H9 (cell line): ENCODE results near the gene CDC16. TPM values are rescaled to one million over a fixed set of nuclear protein-coding genes. Genes with fewer than 3 reads are reported as not detected.

Experiments used
- DNase-seq: peaks from one replicate; pipeline ENCODE4 v3.0.0-alpha.2; 2017
- H2AFZ ChIP-seq: one replicate; pipeline ENCODE4 v1.6.1; 2013; ENCODE audit warnings: mild to moderate bottlenecking, low read length, control low read depth, moderate library complexity
- H2AK5ac ChIP-seq: 2 replicates; pipeline ENCODE4 v1.6.1; 2013; ENCODE audit warnings: low read length, control low read depth, mixed read lengths; ENCODE audit not compliant: insufficient read length
- H2BK120ac ChIP-seq: one replicate; pipeline ENCODE4 v1.6.1; 2013; ENCODE audit warnings: low read depth, mild to moderate bottlenecking, low read length, control low read depth, inconsistent platforms; ENCODE audit not compliant: poor library complexity, severe bottlenecking
- H2BK12ac ChIP-seq: 2 replicates; pipeline ENCODE4 v1.6.1; 2013; ENCODE audit warnings: low read length, control low read depth, mixed read lengths, low read depth; ENCODE audit not compliant: insufficient read length
- H2BK15ac ChIP-seq: 2 replicates; pipeline ENCODE4 v1.6.1; 2013; ENCODE audit warnings: low read depth, low read length, control low read depth
- H2BK20ac ChIP-seq: one replicate; pipeline ENCODE4 v1.6.1; 2013; ENCODE audit warnings: low read depth, mild to moderate bottlenecking, low read length, control low read depth, inconsistent platforms; ENCODE audit not compliant: poor library complexity, severe bottlenecking
- H2BK5ac ChIP-seq: 2 replicates; pipeline ENCODE4 v1.6.1; 2013; ENCODE audit warnings: low read length, control low read depth, mixed read lengths; ENCODE audit not compliant: insufficient read length
- H3K14ac ChIP-seq: 2 replicates; pipeline ENCODE4 v1.6.1; 2013; ENCODE audit warnings: low read length, control low read depth; ENCODE audit not compliant: insufficient read depth
- H3K18ac ChIP-seq: 2 replicates; pipeline ENCODE4 v1.6.1; 2013; ENCODE audit warnings: low read depth, mild to moderate bottlenecking, mixed read lengths, low read length, control low read depth; ENCODE audit not compliant: insufficient read length
- H3K23ac ChIP-seq: 2 replicates; pipeline ENCODE4 v1.6.1; 2013; ENCODE audit warnings: low read length, control low read depth, mixed read lengths, low read depth; ENCODE audit not compliant: insufficient read length
- H3K23me2 ChIP-seq: 2 replicates; pipeline ENCODE4 v1.6.1; 2013; ENCODE audit warnings: low read depth, mild to moderate bottlenecking, mixed read lengths, low read length, control low read depth; ENCODE audit not compliant: insufficient read length, poor library complexity, severe bottlenecking
- H3K27ac ChIP-seq: 2 replicates; pipeline ENCODE4 v1.5.1; 2013; ENCODE audit warnings: low read length, control low read depth, mixed read lengths, low read depth; ENCODE audit not compliant: insufficient read length
- H3K27me3 ChIP-seq: 2 replicates; pipeline ENCODE4 v1.6.1; 2013; ENCODE audit warnings: low read length, control low read depth, inconsistent platforms; ENCODE audit not compliant: insufficient read depth
- H3K4ac ChIP-seq: 2 replicates; pipeline ENCODE4 v1.6.1; 2013; ENCODE audit warnings: low read depth, mild to moderate bottlenecking, control low read depth, inconsistent platforms, low read length, moderate library complexity
- H3K4me1 ChIP-seq: 2 replicates; pipeline ENCODE4 v1.6.1; 2013; ENCODE audit warnings: low read length, control low read depth, inconsistent platforms; ENCODE audit not compliant: insufficient read depth
- H3K4me2 ChIP-seq: 2 replicates; pipeline ENCODE4 v1.6.1; 2013; ENCODE audit warnings: low read length, control low read depth, mixed read lengths; ENCODE audit not compliant: insufficient read length, insufficient read depth
- H3K56ac ChIP-seq: 2 replicates; pipeline ENCODE4 v1.6.1; 2013; ENCODE audit warnings: low read depth, mild to moderate bottlenecking, mixed read lengths, low read length, control low read depth; ENCODE audit not compliant: insufficient read length
- H3K79me1 ChIP-seq: 2 replicates; pipeline ENCODE4 v1.6.1; 2013; ENCODE audit warnings: low read depth, mild to moderate bottlenecking, moderate library complexity, low read length, control low read depth, inconsistent platforms; ENCODE audit not compliant: insufficient read depth, poor library complexity, severe bottlenecking
- H3K79me2 ChIP-seq: 2 replicates; pipeline ENCODE4 v1.6.1; 2013; ENCODE audit warnings: low read length, control low read depth, inconsistent platforms; ENCODE audit not compliant: insufficient read depth
- H3K9ac ChIP-seq: 2 replicates; pipeline ENCODE4 v1.6.1; 2013; ENCODE audit warnings: low read length, control low read depth, mixed read lengths; ENCODE audit not compliant: insufficient read length; ENCODE audit errors: extremely low read depth
- H3K9me3 ChIP-seq: one replicate; pipeline ENCODE4 v1.6.1; 2013; ENCODE audit warnings: low read depth, low read length, inconsistent platforms; ENCODE audit not compliant: control insufficient read depth
- H3T11ph ChIP-seq: one replicate; pipeline ENCODE4 v1.6.1; 2013; ENCODE audit warnings: mild to moderate bottlenecking, low read length, control low read depth, inconsistent platforms
- H4K20me1 ChIP-seq: one replicate; pipeline ENCODE4 v1.6.1; 2013; ENCODE audit not compliant: control insufficient read depth, insufficient read length, insufficient read depth
- H4K5ac ChIP-seq: 2 replicates; pipeline ENCODE4 v1.6.1; 2013; ENCODE audit warnings: low read depth, mild to moderate bottlenecking, mixed read lengths, low read length, control low read depth; ENCODE audit not compliant: insufficient read length
- H4K8ac ChIP-seq: replicated peaks from 2 replicates; pipeline ENCODE4 v1.6.1; 2013; ENCODE audit warnings: low read length, control low read depth, mixed read lengths, low read depth; ENCODE audit not compliant: insufficient read length
- H4K91ac ChIP-seq: 2 replicates; pipeline ENCODE4 v1.6.1; 2013; ENCODE audit warnings: low read depth, mild to moderate bottlenecking, moderate library complexity, mixed read lengths, low read length, control low read depth; ENCODE audit not compliant: insufficient read length
- H3K27ac Mint-ChIP-seq, 3 experiments: 2 replicates in 2 of 3; 3 replicates in 1 of 3; pipeline ENCODE4 v1.8.0; 2020 to 2021; ENCODE audit warnings: mixed read lengths in 3 of 3, mild to moderate bottlenecking in 1 of 3, moderate library complexity in 1 of 3
- H3K27me3 Mint-ChIP-seq: 2 replicates; pipeline ENCODE4 v1.8.0; 2021; ENCODE audit warnings: low read depth, mild to moderate bottlenecking, moderate library complexity, mixed read lengths
- H3K36me3 Mint-ChIP-seq, 3 experiments: 2 replicates in 2 of 3; 3 replicates in 1 of 3; pipeline ENCODE4 v1.8.0; 2020 to 2021; ENCODE audit warnings: low read depth in 3 of 3, mixed read lengths in 3 of 3; ENCODE audit not compliant: insufficient read depth in 1 of 3
- H3K4me1 Mint-ChIP-seq, 2 experiments: 2 replicates each; pipeline ENCODE4 v1.8.0; 2020; ENCODE audit warnings: mixed read lengths in 2 of 2
- H3K4me3 Mint-ChIP-seq, 2 experiments: 2 replicates in 1 of 2; 3 replicates in 1 of 2; pipeline ENCODE4 v1.8.0; 2020 to 2021; ENCODE audit warnings: mild to moderate bottlenecking in 2 of 2, mixed read lengths in 2 of 2, moderate library complexity in 1 of 2
- H3K9me3 Mint-ChIP-seq, 2 experiments: 2 replicates in 1 of 2; 3 replicates in 1 of 2; pipeline ENCODE4 v1.8.0; 2020; ENCODE audit warnings: mild to moderate bottlenecking in 2 of 2, mixed read lengths in 2 of 2, moderate library complexity in 1 of 2
- CTCF ChIP-seq: fragments of 200-600 bp; sonication (generic); conservative IDR thresholded peaks from 3 replicates; pipeline ENCODE4 v1.8.0; 2021; ENCODE audit warnings: antibody characterized with exemption, mild to moderate bottlenecking
- whole genome bisulfite sequencing: extraction: QIAGEN DNeasy Blood & Tissue Kit; methylation state at CpG from one replicate; pipeline ENCODE4 v1.1.7; 2013; ENCODE audit warnings: missing lambda C conversion rate, low lambda C conversion rate, mixed read lengths; ENCODE audit not compliant: insufficient read length; ENCODE audit errors: extremely low coverage; 5-methylcytosine and 5-hydroxymethylcytosine counted together
- total RNA-seq: library from RNA; stranded (reverse); gene quantifications from 2 replicates; pipeline ENCODE4 v1.2.1, GENCODE V29; 2021

Gene CDC16
- total RNA-seq, 1 experiment from 2014 or later: 91.9 TPM

GRCh38 chr13:114200399-114200911 is 34.2 kb upstream of the CDC16 start:
- H2BK20ac ChIP-seq: no peak overlapping the region
- no peaks in the 10 kb centered on the region for H3K27me3 ChIP-seq
- H3K4me1 Mint-ChIP-seq: peaks cover 18% of the 10 kb centered on the region in 2 experiments
- H4K5ac ChIP-seq: no peak overlapping the region
- DNase-seq: no peak
- TF ChIP-seq CTCF: no peak
- H4K20me1 ChIP-seq: no peaks in the 10 kb centered on the region
- H3K56ac ChIP-seq: no peak overlapping the region
- no peak overlapping the region for H2AFZ ChIP-seq
- H3K27ac Mint-ChIP-seq: no peak overlapping the region
- no peak overlapping the region for H3K4ac ChIP-seq
- no peak overlapping the region for H2BK12ac ChIP-seq
- H3K4me2 ChIP-seq: no peak overlapping the region
- H3K27ac ChIP-seq: no peak overlapping the region
- H3K9me3 Mint-ChIP-seq: no peaks in the 10 kb centered on the region
- H3K14ac ChIP-seq: no peak overlapping the region
- H3K9ac ChIP-seq: no peak overlapping the region
- H2BK15ac ChIP-seq: no peak overlapping the region
- H3K4me3 Mint-ChIP-seq: no peak overlapping the region
- no peaks in the 10 kb centered on the region for H3K23me2 ChIP-seq
- no CpG with 5 or more reads among the region's 18 CpGs for WGBS
- no peak overlapping the region for H3K18ac ChIP-seq
- H3K9me3 ChIP-seq: no peaks in the 10 kb centered on the region
- H3K36me3 Mint-ChIP-seq: no peaks in the 10 kb centered on the region
- H2AK5ac ChIP-seq: no peak overlapping the region
- H4K8ac ChIP-seq: no peak overlapping the region
- H2BK5ac ChIP-seq: no peak overlapping the region
- peaks cover 2% of the 10 kb centered on the region; the same call in 1 of the 2 replicates for H3K4me1 ChIP-seq
- no peak overlapping the region for H3K23ac ChIP-seq
- no peak overlapping the region for H4K91ac ChIP-seq
- H3K79me2 ChIP-seq: no peaks in the 10 kb centered on the region
- H3T11ph ChIP-seq: no peak overlapping the region
- H2BK120ac ChIP-seq: no peak overlapping the region
- H3K27me3 Mint-ChIP-seq: no peaks in the 10 kb centered on the region; the same call in 1 of the 2 replicates
- H3K79me1 ChIP-seq: no peaks in the 10 kb centered on the region
